ENCODE measurements around the gene DNAH6. TPM values are rescaled to one million over a fixed set of nuclear protein-coding genes. Genes with fewer than 3 reads are reported as not detected.

The DNAH6 gene
- total RNA-seq, 1 donor from 2014 or later, result 5.5 TPM

GRCh38 chr2:84704505-84705244, 188.4 kb downstream of the DNAH6 start:
- peaks cover 10% of the 10 kb centered on the region for H3K36me3 Mint-ChIP-seq (ENCODE audit: insufficient read depth)
- no peaks in the 10 kb centered on the region for H3K4me1 Mint-ChIP-seq (ENCODE audit: low read depth)
- H3K9me3 Mint-ChIP-seq (ENCODE audit: low read depth), result peaks cover 4% of the 10 kb centered on the region
- DNase-seq (ENCODE audit: low spot score, unreplicated experiment), result no peak
- no peak overlapping the region for H3K27ac Mint-ChIP-seq
- TF ChIP-seq CTCF (IDR thresholded peaks at IDR 0.05; ENCODE audit: unreplicated experiment), result no peak
- no peaks in the 10 kb centered on the region for H3K27me3 Mint-ChIP-seq
- H3K4me3 Mint-ChIP-seq (ENCODE audit: low read depth), result no peak overlapping the region

GRCh38 chr2:84705858-84706257, 189.6 kb downstream of the DNAH6 start:
- H3K27me3 Mint-ChIP-seq, result no peaks in the 10 kb centered on the region
- H3K27ac Mint-ChIP-seq, result no peak overlapping the region
- peaks cover 4% of the 10 kb centered on the region for H3K9me3 Mint-ChIP-seq (ENCODE audit: low read depth)
- no peak for DNase-seq (ENCODE audit: low spot score, unreplicated experiment)
- TF ChIP-seq CTCF (IDR thresholded peaks at IDR 0.05; ENCODE audit: unreplicated experiment), result no peak
- no peaks in the 10 kb centered on the region for H3K4me1 Mint-ChIP-seq (ENCODE audit: low read depth)
- H3K4me3 Mint-ChIP-seq (ENCODE audit: low read depth), result no peak overlapping the region
- H3K36me3 Mint-ChIP-seq (ENCODE audit: insufficient read depth), result peaks cover 7% of the 10 kb centered on the region

- Mint-ChIP-seq H3K4me3 (ENCODE audit: low read depth) (no peak overlapping the region), H3K9me3 (ENCODE audit: low read depth) (no peaks in the 10 kb centered on the region), H3K4me1 (ENCODE audit: low read depth) (no peaks in the 10 kb centered on the region), H3K27ac (no peak overlapping the region), H3K36me3 (ENCODE audit: insufficient read depth) (no peaks in the 10 kb centered on the region), H3K27me3 (no peaks in the 10 kb centered on the region)
- no peak for TF ChIP-seq CTCF (IDR thresholded peaks at IDR 0.05; ENCODE audit: unreplicated experiment)
- no peak for DNase-seq (ENCODE audit: low spot score, unreplicated experiment)
Measured at GRCh38 chr2:84708442-84708841, 192.1 kb downstream of the DNAH6 start.

GRCh38 chr2:84711651-84712050, 195.4 kb downstream of the DNAH6 start:
- H3K4me1 Mint-ChIP-seq (ENCODE audit: low read depth), result peaks cover 2% of the 10 kb centered on the region
- TF ChIP-seq CTCF (IDR thresholded peaks at IDR 0.05; ENCODE audit: unreplicated experiment), result no peak
- no peaks in the 10 kb centered on the region for H3K36me3 Mint-ChIP-seq (ENCODE audit: insufficient read depth)
- H3K4me3 Mint-ChIP-seq (ENCODE audit: low read depth), result no peak overlapping the region
- H3K9me3 Mint-ChIP-seq (ENCODE audit: low read depth), result no peaks in the 10 kb centered on the region
- H3K27ac Mint-ChIP-seq, result no peak overlapping the region
- H3K27me3 Mint-ChIP-seq, result no peaks in the 10 kb centered on the region
- DNase-seq (ENCODE audit: low spot score, unreplicated experiment), result no peak

- Mint-ChIP-seq H3K27ac (no peak overlapping the region), H3K4me3 (ENCODE audit: low read depth) (no peak overlapping the region), H3K4me1 (ENCODE audit: low read depth) (peaks cover 13% of the 10 kb centered on the region), H3K27me3 (no peaks in the 10 kb centered on the region), H3K36me3 (ENCODE audit: insufficient read depth) (peaks cover 2% of the 10 kb centered on the region), H3K9me3 (ENCODE audit: low read depth) (peaks cover 5% of the 10 kb centered on the region)
- DNase-seq (ENCODE audit: low spot score, unreplicated experiment), result no peak
- TF ChIP-seq CTCF (IDR thresholded peaks at IDR 0.05; ENCODE audit: unreplicated experiment), result no peak
Measured at GRCh38 chr2:84713441-84713840, 197.1 kb downstream of the DNAH6 start.
